Upper lobe of right lung (tissue), 1 donor: ENCODE measurements around the gene TMPRSS9. TPM values are rescaled to one million over a fixed set of nuclear protein-coding genes. Genes with fewer than 3 reads are reported as not detected.

Experiments
- ATAC-seq: fragments of 200-7000 bp; cut with Tn5 transposase; one replicate; pipeline ENCODE4 v1.9.1; 2020; ENCODE audit warnings: mild to moderate bottlenecking, moderate library complexity
- DNase-seq: peaks from one replicate; pipeline ENCODE4 v3.0.0-alpha.2; 2020
- H3K27ac ChIP-seq: fragments of 200-600 bp; one replicate; pipeline ENCODE4 v1.8.0; 2022
- H3K27me3 ChIP-seq: fragments of 200-600 bp; one replicate; pipeline ENCODE4 v1.8.0; 2022; ENCODE audit warnings: mild to moderate bottlenecking
- H3K36me3 ChIP-seq: fragments of 200-600 bp; one replicate; pipeline ENCODE4 v1.8.0; 2022
- H3K4me1 ChIP-seq: fragments of 200-600 bp; one replicate; pipeline ENCODE4 v1.8.0; 2022
- H3K4me3 ChIP-seq: fragments of 200-600 bp; one replicate; pipeline ENCODE4 v1.8.0; 2022; ENCODE audit warnings: mild to moderate bottlenecking
- H3K9me3 ChIP-seq: fragments of 200-600 bp; one replicate; pipeline ENCODE4 v1.8.0; 2022
- CTCF ChIP-seq: fragments of 200-600 bp; IDR thresholded peaks from one replicate; pipeline ENCODE4 v1.8.0; 2022; ENCODE audit warnings: antibody characterized with exemption
- intact Hi-C: fragments of 100-400 bp; cut with DNase I; formaldehyde crosslinking; loops from one replicate; pipeline ENCODE4 v1.11.0; 2022
- total RNA-seq: library from RNA; stranded (reverse); fragmentation: NEBNext Ultra II Directional; extraction: Animal tissue kit (Norgen Biotek cat#: 25700); gene quantifications from one replicate; pipeline ENCODE4 v1.2.1, GENCODE V29; 2021
- donor health status: DM: no; HTN: yes; CAD: no; lungs with severe emphysema.

TMPRSS9 gene
- total RNA-seq, 1 donor from 2014 or later = not detected

- no peak overlapping the region for H3K27ac ChIP-seq
- intact Hi-C loops = no loop called here
- H3K9me3 ChIP-seq = no peaks in the 10 kb centered on the region
- no peaks in the 10 kb centered on the region for H3K27me3 ChIP-seq
- DNase-seq = no peak
- no peak for ATAC-seq
- peaks cover 31% of the 10 kb centered on the region for H3K4me1 ChIP-seq
- H3K4me3 ChIP-seq = no peak overlapping the region
- H3K36me3 ChIP-seq = peaks cover 2% of the 10 kb centered on the region
- no peak for TF ChIP-seq CTCF
Observed at GRCh38 chr19:2330632-2331284, 29.3 kb upstream of the TMPRSS9 start.

- Histone ChIP-seq H3K27me3 (no peaks in the 10 kb centered on the region), H3K4me3 (no peak overlapping the region), H3K36me3 (no peaks in the 10 kb centered on the region), H3K4me1 (peaks cover 28% of the 10 kb centered on the region), H3K27ac (no peak overlapping the region), H3K9me3 (no peaks in the 10 kb centered on the region)
- DNase-seq (no peak), ATAC-seq (no peak)
- intact Hi-C loops = no loop called here
- TF ChIP-seq CTCF = no peak
Observed at GRCh38 chr19:2331601-2332246, 28.3 kb upstream of the TMPRSS9 start.

GRCh38 chr19:2332341-2333026, 27.6 kb upstream of the TMPRSS9 start:
- ATAC-seq (no peak), DNase-seq (no peak)
- intact Hi-C loops = no loop called here
- Histone ChIP-seq H3K4me1 (peaks cover 21% of the 10 kb centered on the region), H3K27ac (no peak overlapping the region), H3K27me3 (no peaks in the 10 kb centered on the region), H3K36me3 (no peaks in the 10 kb centered on the region), H3K4me3 (no peak overlapping the region), H3K9me3 (no peaks in the 10 kb centered on the region)
- TF ChIP-seq CTCF = no peak

- H3K9me3 ChIP-seq = no peaks in the 10 kb centered on the region
- DNase-seq (no peak), ATAC-seq (peak; percentile 17)
- H3K4me3 ChIP-seq = no peak overlapping the region
- no peaks in the 10 kb centered on the region for H3K36me3 ChIP-seq
- intact Hi-C loops = no loop called here
- H3K27me3 ChIP-seq = no peaks in the 10 kb centered on the region
- H3K4me1 ChIP-seq = peaks cover 19% of the 10 kb centered on the region
- no peak for TF ChIP-seq CTCF
- H3K27ac ChIP-seq = no peak overlapping the region
Observed at GRCh38 chr19:2333027-2333806, 26.8 kb upstream of the TMPRSS9 start.

GRCh38 chr19:2333807-2334211, 26.3 kb upstream of the TMPRSS9 start:
- Histone ChIP-seq H3K27me3 (no peaks in the 10 kb centered on the region), H3K36me3 (no peaks in the 10 kb centered on the region), H3K27ac (no peak overlapping the region), H3K4me1 (peaks cover 19% of the 10 kb centered on the region), H3K9me3 (no peaks in the 10 kb centered on the region), H3K4me3 (no peak overlapping the region)
- ATAC-seq = peak; percentile 2
- no peak for DNase-seq
- TF ChIP-seq CTCF = no peak
- intact Hi-C loops = no loop called here
